HEK293 (cell line): ENCODE results near the gene LPA.
A peak's percentile ranks its signal among the peaks of the same experiment; 100 is the strongest.
"Not testable (repeated sequence)": the region's sequence is repeated elsewhere in the genome, so short reads cannot be mapped to it uniquely, and the experiment has no call there.

Source experiments
- CTCF ChIA-PET: fragments of 350-600 bp; formaldehyde crosslinking; extraction: SDS; loops from one replicate; lab custom pipeline; 2021; ENCODE audit warnings: antibody characterized with exemption; lab: Yijun Ruan, JAX
- POLR2A ChIA-PET: fragments of 300-600 bp; formaldehyde crosslinking; extraction: SDS; loops from one replicate; lab custom pipeline; 2020; ENCODE audit warnings: antibody characterized with exemption, inconsistent platforms; lab: Yijun Ruan, JAX
- H3K27ac ChIP-seq: fragments of 200-500 bp; sonication (Bioruptor generic); 2 replicates; pipeline ENCODE4 v1.5.1; 2014; ENCODE audit warnings: low read depth, low read length, control low read depth, inconsistent platforms; ENCODE audit errors: extremely low read depth
- H3K36me3 ChIP-seq, 2 experiments: fragments of 200-500 bp in 1 of 2; sonication (Bioruptor generic) in 1 of 2; 1 replicate in 1 of 2; 2 replicates in 1 of 2; pipeline ENCODE4 v1.5.1; 2014 to 2017; ENCODE audit warnings: inconsistent platforms in 2 of 2, low read length in 2 of 2; ENCODE audit not compliant: control insufficient read depth in 2 of 2, insufficient read depth in 1 of 2
- H3K4me1 ChIP-seq: fragments of 200-500 bp; sonication (Bioruptor generic); 2 replicates; pipeline ENCODE4 v1.5.1; 2014; ENCODE audit warnings: mild to moderate bottlenecking, low read length, inconsistent platforms; ENCODE audit not compliant: control insufficient read depth, insufficient read depth
- H3K4me3 ChIP-seq: 2 replicates; pipeline ENCODE4 v1.5.1; 2011; ENCODE audit warnings: low read depth, mild to moderate bottlenecking, control low read depth, low read length, moderate library complexity
- H3K9me3 ChIP-seq: fragments of 200-500 bp; sonication (Bioruptor generic); 2 replicates; pipeline ENCODE4 v1.5.1; 2014; ENCODE audit warnings: low read depth, low read length, inconsistent platforms; ENCODE audit not compliant: control insufficient read depth, insufficient read depth
- BCL6B ChIP-seq: fragments of 450-650 bp; formaldehyde crosslinking; IDR thresholded peaks from 2 replicates; pipeline ENCODE4 v1.5.1; 2017; ENCODE audit warnings: missing biosample characterization, missing genetic modification characterization
- FEZF1 ChIP-seq: fragments of 450-650 bp; formaldehyde crosslinking; IDR thresholded peaks from 2 replicates; pipeline ENCODE4 v1.5.1; 2016; ENCODE audit warnings: missing biosample characterization, missing genetic modification characterization
- OVOL3 ChIP-seq: fragments of 450-650 bp; formaldehyde crosslinking; IDR thresholded peaks from 2 replicates; pipeline ENCODE4 v1.5.1; 2016; ENCODE audit warnings: missing biosample characterization, missing genetic modification characterization
- SALL2 ChIP-seq: fragments of 450-650 bp; formaldehyde crosslinking; IDR thresholded peaks from 2 replicates; pipeline ENCODE4 v1.5.0; 2017; ENCODE audit warnings: missing biosample characterization, mild to moderate bottlenecking, missing genetic modification characterization, borderline replicate concordance
- ZBTB21 ChIP-seq: fragments of 450-650 bp; formaldehyde crosslinking; IDR thresholded peaks from 2 replicates; pipeline ENCODE4 v1.5.1; 2017; ENCODE audit warnings: missing biosample characterization, missing genetic modification characterization
- ZBTB48 ChIP-seq: fragments of 450-650 bp; formaldehyde crosslinking; IDR thresholded peaks from 2 replicates; pipeline ENCODE4 v1.5.1; 2016; ENCODE audit warnings: missing biosample characterization, missing genetic modification characterization
- ZNF16 ChIP-seq: fragments of 450-650 bp; formaldehyde crosslinking; IDR thresholded peaks from 2 replicates; pipeline ENCODE4 v1.5.1; 2016; ENCODE audit warnings: low read depth, missing biosample characterization, missing genetic modification characterization
- ZNF2 ChIP-seq: fragments of 450-650 bp; formaldehyde crosslinking; IDR thresholded peaks from 2 replicates; pipeline ENCODE4 v1.5.1; 2016; ENCODE audit warnings: missing biosample characterization, missing genetic modification characterization
- ZNF202 ChIP-seq: fragments of 450-650 bp; formaldehyde crosslinking; IDR thresholded peaks from 2 replicates; pipeline ENCODE4 v1.5.1; 2016; ENCODE audit warnings: missing biosample characterization, missing genetic modification characterization, borderline replicate concordance
- ZNF214 ChIP-seq: fragments of 450-650 bp; formaldehyde crosslinking; IDR thresholded peaks from 2 replicates; pipeline ENCODE4 v1.5.1; 2017; ENCODE audit warnings: missing biosample characterization, mild to moderate bottlenecking, missing genetic modification characterization, borderline replicate concordance
- ZNF23 ChIP-seq: fragments of 450-650 bp; formaldehyde crosslinking; IDR thresholded peaks from 2 replicates; pipeline ENCODE4 v1.5.1; 2016; ENCODE audit warnings: missing biosample characterization, missing genetic modification characterization, borderline replicate concordance
- ZNF24 ChIP-seq: fragments of 450-650 bp; formaldehyde crosslinking; IDR thresholded peaks from 2 replicates; pipeline ENCODE4 v1.5.1; 2016; ENCODE audit warnings: missing biosample characterization, missing genetic modification characterization
- ZNF302 ChIP-seq: fragments of 450-650 bp; formaldehyde crosslinking; IDR thresholded peaks from 2 replicates; pipeline ENCODE4 v1.5.1; 2016; ENCODE audit warnings: missing biosample characterization, missing genetic modification characterization, low read depth
- ZNF341 ChIP-seq: fragments of 450-650 bp; formaldehyde crosslinking; IDR thresholded peaks from 2 replicates; pipeline ENCODE4; 2016; ENCODE audit warnings: low read depth, missing biosample characterization, missing genetic modification characterization
- ZNF391 ChIP-seq: fragments of 450-650 bp; formaldehyde crosslinking; IDR thresholded peaks from 2 replicates; pipeline ENCODE4 v1.5.1; 2016; ENCODE audit warnings: low read depth, missing biosample characterization, missing genetic modification characterization, borderline replicate concordance
- ZNF473 ChIP-seq: fragments of 450-650 bp; formaldehyde crosslinking; IDR thresholded peaks from 2 replicates; pipeline ENCODE4 v1.5.1; 2017; ENCODE audit warnings: missing biosample characterization, missing genetic modification characterization
- ZNF585B ChIP-seq: fragments of 450-650 bp; formaldehyde crosslinking; IDR thresholded peaks from 2 replicates; pipeline ENCODE4 v1.5.1; 2016; ENCODE audit warnings: missing biosample characterization, missing genetic modification characterization
- ZNF626 ChIP-seq: fragments of 450-650 bp; sonication (Bioruptor Pico); formaldehyde crosslinking; IDR thresholded peaks from 2 replicates; pipeline ENCODE4 v1.5.1; 2018; ENCODE audit warnings: missing biosample characterization, missing genetic modification characterization, inconsistent platforms
- ZNF677 ChIP-seq: fragments of 450-650 bp; IDR thresholded peaks from 2 replicates; pipeline ENCODE4 v1.5.0; 2018; ENCODE audit warnings: missing biosample characterization, mild to moderate bottlenecking, missing genetic modification characterization, moderate library complexity
- ZSCAN23 ChIP-seq: fragments of 450-650 bp; formaldehyde crosslinking; IDR thresholded peaks from 2 replicates; pipeline ENCODE4 v1.5.1; 2016; ENCODE audit warnings: missing biosample characterization, missing genetic modification characterization

LPA gene

GRCh38 chr6:160678744-160679401 is 14.8 kb upstream of the LPA start:
- TF ChIP-seq ZNF214 (tag by site-specific recombination), result no peak
- TF ChIP-seq ZNF473, result no peak
- no peak for TF ChIP-seq ZNF202 (tag by site-specific recombination)
- TF ChIP-seq ZNF24 (tag by site-specific recombination), result no peak
- TF ChIP-seq ZNF677 (tag by site-specific recombination), result no peak
- TF ChIP-seq ZNF2 (tag by site-specific recombination), result no peak
- no peak for TF ChIP-seq FEZF1
- no peak for TF ChIP-seq BCL6B (tag by site-specific recombination)
- no peak for TF ChIP-seq ZNF23 (tag by site-specific recombination)
- TF ChIP-seq SALL2 (tag by site-specific recombination), result no peak
- no peak for TF ChIP-seq ZNF626 (tag by site-specific recombination)
- no peak for TF ChIP-seq OVOL3 (tag by site-specific recombination)
- no peak for TF ChIP-seq ZNF302 (tag by site-specific recombination)
- no peak for TF ChIP-seq ZNF16 (tag by site-specific recombination)
- no peak for TF ChIP-seq ZNF341 (tag by site-specific recombination)
- ChIA-PET POLR2A (no interaction called here), CTCF (interaction anchor here (0.6 to 1.4 kb wide), 2 partner anchors 12 to 159 kb away, joined by 3 to 9 read pairs; no protein-coding TSS in a partner anchor)
- Histone ChIP-seq H3K4me3 (peak overlapping the region; percentile 38), H3K4me1 (no peaks in the 10 kb centered on the region), H3K36me3 (no peaks in the 10 kb centered on the region), H3K9me3 (no peaks in the 10 kb centered on the region), H3K27ac (no peak overlapping the region)

- POLR2A ChIA-PET, result no interaction called here
- CTCF ChIA-PET, result interaction anchor here (0.6 to 1.4 kb wide), 4 partner anchors 11 to 158 kb away, joined by 3 to 9 read pairs (median 4); no protein-coding TSS in a partner anchor
- Histone ChIP-seq H3K4me3 (no peak overlapping the region), H3K9me3 (no peaks in the 10 kb centered on the region), H3K27ac (no peak overlapping the region), H3K4me1 (no peaks in the 10 kb centered on the region), H3K36me3 (no peaks in the 10 kb centered on the region)
- no peak for TF ChIP-seq ZBTB48
- no peak for TF ChIP-seq ZNF391 (tag by site-specific recombination)
- no peak for TF ChIP-seq ZNF585B
- TF ChIP-seq ZSCAN23 (tag by site-specific recombination), result no peak
- no peak for TF ChIP-seq ZBTB21 (tag by site-specific recombination)
Measured at GRCh38 chr6:160678230-160678629, 14.2 kb upstream of the LPA start.

GRCh38 chr6:160676418-160676817 is 12.3 kb upstream of the LPA start:
- H3K9me3 ChIP-seq, POLR2A ChIA-PET, H3K4me1 ChIP-seq, H3K36me3 ChIP-seq, H3K4me3 ChIP-seq, H3K27ac ChIP-seq: not testable (repeated sequence)
- CTCF ChIA-PET, result interaction anchor here (0.7 to 2.2 kb wide), 2 partner anchors 9 to 1685 kb away, joined by 3 to 11 read pairs; no protein-coding TSS in a partner anchor
